HG03460 (cell line): Measurements from ENCODE around the gene F8A2.
A peak's percentile ranks its signal among the peaks of the same experiment; 100 is the strongest.
"Not testable (repeated sequence)": the region's sequence is repeated elsewhere in the genome, so short reads cannot be mapped to it uniquely, and the experiment has no call there.

Experiments
- ATAC-seq: cut with Tn5 transposase; IDR thresholded peaks from one replicate; pipeline ENCODE4 v1.9.1; 2021; ENCODE audit not compliant: unreplicated experiment

F8A2 gene

GRCh38 chrX:155381843-155382528 lies at the start of gene F8A2:
F8A2 (plus strand) TSS chrX:155382095; CDS start chrX:155382115, 20 bp downstream.
- ATAC-seq, result peak; percentile 83

DNA sequence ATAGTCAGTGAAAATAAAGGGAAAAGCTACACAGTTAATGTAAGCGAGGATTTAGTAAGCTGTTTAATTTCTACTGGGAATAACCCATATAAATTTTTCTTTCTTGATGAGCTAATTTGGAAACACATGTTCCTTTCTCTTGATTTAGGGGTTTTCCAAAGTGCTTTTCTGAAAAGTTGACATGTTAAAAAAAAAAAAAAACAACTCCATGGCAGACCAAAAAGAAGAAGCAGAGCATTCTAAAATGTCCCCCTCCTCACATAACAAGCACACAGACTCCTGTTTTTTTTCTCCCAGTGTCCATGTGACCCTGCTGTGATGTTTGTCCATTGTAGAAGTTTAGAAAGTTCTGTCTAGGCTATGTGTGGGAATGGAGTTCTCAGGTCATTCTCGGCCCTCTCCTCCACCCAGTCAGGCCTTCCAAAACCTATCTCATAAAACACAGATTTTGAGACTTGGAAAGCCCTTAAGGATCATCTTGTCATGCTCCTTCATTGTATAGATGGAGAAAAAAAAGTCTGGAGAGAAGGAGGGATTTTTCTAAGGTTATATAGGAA lies 48.3 kb upstream of the F8A2 start:
- no peak for ATAC-seq

DNA sequence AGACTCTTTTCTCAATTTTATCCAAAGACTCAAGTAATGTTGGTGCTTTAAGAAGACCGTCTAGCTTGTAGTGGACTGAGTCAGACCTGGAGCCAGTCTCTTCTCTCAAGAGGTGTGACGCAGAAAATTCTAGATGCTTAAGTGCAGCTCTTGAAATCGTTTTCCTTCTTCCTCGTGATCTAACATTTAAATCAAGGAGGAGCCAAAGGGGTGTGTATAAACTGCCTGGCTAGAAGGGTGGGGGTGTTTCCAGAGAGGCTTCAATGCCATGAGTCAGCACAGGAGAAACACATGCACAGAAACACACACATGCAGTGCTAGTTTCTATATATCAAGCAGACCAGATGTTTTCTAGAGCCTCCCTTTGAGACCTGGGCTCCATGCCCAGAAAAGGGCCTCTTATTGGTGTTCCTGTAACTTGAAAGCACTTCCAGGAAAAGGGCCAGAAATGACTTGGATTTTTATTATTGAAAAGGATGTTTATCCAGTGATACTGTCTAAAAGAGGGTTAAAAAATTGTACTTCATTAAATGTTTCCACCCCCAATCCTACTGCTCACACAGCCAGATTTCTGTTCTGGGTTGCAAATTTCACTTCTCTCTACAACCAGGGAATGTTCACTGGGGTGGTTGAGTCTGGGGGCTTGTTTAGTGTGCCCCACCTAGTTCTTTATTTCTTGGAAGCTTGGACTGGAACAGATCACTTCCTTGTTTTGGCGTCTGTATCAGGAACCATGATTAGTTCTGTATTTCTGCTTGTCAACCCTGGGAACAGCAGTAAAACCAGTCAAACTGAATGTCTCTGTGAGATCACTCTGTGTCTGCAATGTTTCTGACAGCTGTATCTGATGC lies 47.2 kb upstream of the F8A2 start, which contains the start of gene CLIC2:
TSS of gene CLIC2 (minus strand) at position 129 of the 851 bp plus-strand sequence. CDS start 187 bp downstream, outside the sequence.
- peak; percentile 73 for ATAC-seq

GRCh38 chrX:155335337-155335712 lies 46.6 kb upstream of the F8A2 start:
- not testable (repeated sequence) for ATAC-seq

DNA sequence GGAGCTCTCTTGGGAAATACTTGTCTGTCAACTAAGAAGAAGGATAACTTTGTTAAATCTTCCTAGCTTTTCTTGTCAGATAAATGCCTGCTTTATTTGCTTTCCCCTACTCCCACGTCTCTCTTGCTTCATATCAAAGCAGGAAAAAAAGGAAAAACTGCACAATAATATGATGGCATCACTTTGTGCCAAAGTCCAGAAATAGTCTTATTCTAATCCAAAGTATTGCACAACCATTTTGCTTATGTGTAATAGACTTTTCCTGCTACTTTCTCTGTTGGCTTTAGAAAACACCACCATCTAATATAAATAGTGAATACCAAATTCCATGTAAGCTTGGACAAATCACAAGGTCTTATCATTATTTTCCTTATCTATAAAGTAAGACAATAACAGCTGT lies 36.2 kb upstream of the F8A2 start:
- ATAC-seq, result not testable (repeated sequence)

DNA sequence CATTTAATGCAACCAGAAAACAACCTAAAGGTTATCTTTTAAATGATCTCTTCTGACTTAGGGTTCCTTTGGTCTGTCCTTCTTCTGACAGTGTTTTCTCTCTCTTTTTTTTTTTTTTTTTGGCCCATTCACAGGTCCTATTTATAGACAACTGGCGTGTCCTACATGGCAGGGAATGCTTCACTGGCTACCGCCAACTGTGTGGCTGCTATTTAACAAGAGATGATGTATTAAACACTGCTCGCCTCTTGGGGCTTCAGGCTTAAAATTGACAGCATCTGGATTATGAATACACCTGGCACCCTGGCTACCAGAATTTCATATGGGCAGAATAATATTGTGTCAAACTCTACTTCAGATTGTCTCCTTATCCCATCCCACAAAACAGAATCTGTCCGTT lies 32.4 kb upstream of the F8A2 start:
- ATAC-seq, result not testable (repeated sequence)

DNA sequence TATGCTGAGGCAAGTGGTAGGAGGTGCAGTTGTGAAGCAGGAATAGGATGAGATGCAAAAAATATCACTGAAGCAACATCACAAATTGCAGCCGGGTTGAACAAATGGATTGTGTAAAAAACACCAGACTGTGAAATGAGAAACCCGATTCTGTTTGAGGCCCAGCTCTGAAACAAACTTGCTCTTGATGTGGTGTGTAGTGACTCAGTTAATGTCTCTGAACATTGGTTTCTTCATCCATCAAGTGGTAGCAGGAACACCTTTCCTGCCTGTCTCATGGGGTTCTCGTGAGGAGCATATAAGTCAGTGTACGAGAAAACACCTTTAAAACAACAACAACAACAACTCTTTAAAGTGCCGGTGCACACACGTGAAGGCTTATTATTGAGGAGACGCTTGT lies 18.2 kb upstream of the F8A2 start:
- not testable (repeated sequence) for ATAC-seq

- ATAC-seq, result not testable (repeated sequence)
These were observed 8.0 kb upstream of the F8A2 start for GRCh38 chrX:155373777-155374458.

DNA sequence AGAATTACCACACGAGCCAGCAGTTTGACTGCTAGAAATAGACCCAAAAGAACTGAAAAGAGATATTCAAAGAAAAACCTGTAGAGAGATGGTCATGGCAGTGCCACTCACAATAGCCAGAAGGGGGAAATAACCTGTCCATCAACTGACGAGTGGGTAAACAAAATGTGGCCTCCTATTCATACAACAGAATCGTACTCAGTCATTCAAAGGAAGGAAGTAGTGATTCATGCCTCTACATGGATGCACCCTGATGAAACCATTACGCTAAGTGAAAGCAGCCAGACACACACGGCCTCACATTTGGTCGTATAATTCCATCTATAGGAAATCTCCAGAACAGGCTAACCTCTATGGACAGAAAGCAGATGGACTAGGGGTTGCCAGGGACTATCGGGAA lies 2.1 kb upstream of the F8A2 start:
- ATAC-seq, result not testable (repeated sequence)

- ATAC-seq, result peak; percentile 47
These were observed 653 bp downstream of the F8A2 start for GRCh38 chrX:155382529-155382967.

- no peak for ATAC-seq
These were observed 7.7 kb downstream of the F8A2 start for GRCh38 chrX:155389634-155390033.

DNA sequence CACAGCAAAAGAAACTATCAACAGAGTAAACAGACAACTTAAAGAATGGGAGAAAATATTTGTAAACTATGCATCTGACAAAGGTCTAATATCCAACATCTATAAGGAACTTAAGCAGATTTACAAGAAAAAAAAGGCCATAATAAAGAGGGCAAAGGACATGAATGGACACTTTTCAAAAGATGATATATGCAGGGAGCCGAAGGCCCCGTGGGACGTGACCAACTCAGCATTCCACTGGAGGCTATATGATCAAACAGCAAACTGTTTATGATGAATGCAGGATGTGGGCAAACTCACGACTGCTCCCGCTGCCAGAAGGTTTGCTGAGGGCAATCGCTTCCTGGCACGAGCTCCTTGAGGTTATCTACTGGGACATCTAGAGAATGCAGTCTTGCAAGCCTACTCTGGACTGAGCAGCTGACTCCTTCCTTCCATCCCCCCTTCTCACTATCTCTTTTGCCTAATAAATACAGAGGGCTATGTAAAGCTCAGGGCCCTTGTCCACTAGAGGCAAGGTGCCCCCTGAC lies 12.9 kb downstream of the F8A2 start:
- not testable (repeated sequence) for ATAC-seq

GRCh38 chrX:155406429-155406828 lies 24.5 kb downstream of the F8A2 start:
- ATAC-seq, result no peak

- ATAC-seq, result no peak
These were observed 35.9 kb downstream of the F8A2 start for GRCh38 chrX:155417769-155418168.
